ENCODE data around the gene COX4I1.
"Not testable (repeated sequence)": the region's sequence is repeated elsewhere in the genome, so short reads cannot be mapped to it uniquely, and the experiment has no call there.

The COX4I1 gene

DNA sequence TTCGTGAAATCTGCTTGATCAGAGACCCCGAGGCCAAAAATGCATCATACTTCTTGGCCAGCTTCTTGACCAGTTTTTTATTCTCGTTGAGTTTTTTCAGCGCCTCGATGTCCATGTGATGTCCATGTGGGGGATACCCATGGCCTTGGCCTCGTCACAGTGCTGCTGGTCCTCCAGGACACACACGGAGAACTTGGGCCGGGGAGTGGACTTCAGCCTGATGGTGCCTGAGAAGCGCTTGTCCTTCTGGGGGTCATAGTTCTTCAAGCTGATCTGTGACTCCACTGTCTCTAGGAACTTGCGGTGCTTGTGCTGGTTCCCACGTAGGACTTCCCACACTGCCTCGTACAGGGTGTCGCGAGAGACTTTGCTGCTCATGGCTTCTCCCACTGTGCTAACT is 16.7 kb downstream of the COX4I1 start:
- CTCF ChIA-PET = interaction anchor here (0.7 to 1.1 kb wide), 3 partner anchors 147 to 228 kb away, joined by 3 to 4 read pairs (median 3); no protein-coding TSS in a partner anchor
- H3K4me3 ChIP-seq (ENCODE audit: low read depth, low read length) = no peak overlapping the region
- H3K36me3 ChIP-seq (ENCODE audit: control insufficient read depth in 2 of 2, insufficient read depth in 1 of 2, low read length in 2 of 2) = no peaks in the 10 kb centered on the region
- H3K4me1 ChIP-seq (ENCODE audit: control insufficient read depth, insufficient read depth, low read length) = no peaks in the 10 kb centered on the region
- TF ChIP-seq ZNF16 (tag by site-specific recombination; IDR thresholded peaks at IDR 0.05; ENCODE audit: low read depth) (no peak), ZSCAN16 (tag by site-specific recombination; IDR thresholded peaks at IDR 0.05) (no peak)
- TF ChIP-seq, protein P1, sequence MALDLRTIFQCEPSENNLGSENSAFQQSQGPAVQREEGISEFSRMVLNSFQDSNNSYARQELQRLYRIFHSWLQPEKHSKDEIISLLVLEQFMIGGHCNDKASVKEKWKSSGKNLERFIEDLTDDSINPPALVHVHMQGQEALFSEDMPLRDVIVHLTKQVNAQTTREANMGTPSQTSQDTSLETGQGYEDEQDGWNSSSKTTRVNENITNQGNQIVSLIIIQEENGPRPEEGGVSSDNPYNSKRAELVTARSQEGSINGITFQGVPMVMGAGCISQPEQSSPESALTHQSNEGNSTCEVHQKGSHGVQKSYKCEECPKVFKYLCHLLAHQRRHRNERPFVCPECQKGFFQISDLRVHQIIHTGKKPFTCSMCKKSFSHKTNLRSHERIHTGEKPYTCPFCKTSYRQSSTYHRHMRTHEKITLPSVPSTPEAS (tag by site-specific recombination; IDR thresholded peaks at IDR 0.05) = no peak
- H3K27ac ChIP-seq (ENCODE audit: extremely low read depth, low read depth, low read length) = no peak overlapping the region
- POLR2A ChIA-PET = no interaction called here
- H3K9me3 ChIP-seq (ENCODE audit: control insufficient read depth, insufficient read depth, low read depth, low read length) = no peaks in the 10 kb centered on the region

DNA sequence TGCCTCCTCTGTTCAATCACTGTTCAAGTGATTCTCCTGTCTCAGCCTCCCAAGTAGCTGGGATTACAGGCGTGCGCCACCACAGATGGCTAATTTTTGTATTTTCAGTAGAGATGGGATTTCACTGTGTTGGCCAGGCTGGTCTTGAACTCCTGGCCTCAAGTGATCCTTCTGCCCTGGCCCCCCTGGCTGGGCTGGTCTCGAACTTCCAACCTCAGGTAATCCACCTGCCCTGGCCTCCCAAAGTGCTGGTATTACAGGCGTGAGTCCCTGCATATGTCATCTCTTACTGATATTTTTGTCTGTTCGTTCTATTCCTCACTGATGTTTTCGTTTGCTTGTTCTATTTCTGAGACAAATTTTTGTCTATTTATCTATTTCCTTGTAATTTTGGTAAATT is 17.7 kb downstream of the COX4I1 start:
- H3K4me1 ChIP-seq (ENCODE audit: control insufficient read depth, insufficient read depth, low read length); H3K36me3 ChIP-seq (ENCODE audit: control insufficient read depth in 2 of 2, insufficient read depth in 1 of 2, low read length in 2 of 2); H3K9me3 ChIP-seq (ENCODE audit: control insufficient read depth, insufficient read depth, low read depth, low read length); H3K4me3 ChIP-seq (ENCODE audit: low read depth, low read length); H3K27ac ChIP-seq (ENCODE audit: extremely low read depth, low read depth, low read length); POLR2A ChIA-PET: not testable (repeated sequence)
- CTCF ChIA-PET = interaction anchor here (0.6 to 6.2 kb wide), 2 partner anchors 72 to 175 kb away, joined by 3 to 292 read pairs; no protein-coding TSS in a partner anchor

DNA sequence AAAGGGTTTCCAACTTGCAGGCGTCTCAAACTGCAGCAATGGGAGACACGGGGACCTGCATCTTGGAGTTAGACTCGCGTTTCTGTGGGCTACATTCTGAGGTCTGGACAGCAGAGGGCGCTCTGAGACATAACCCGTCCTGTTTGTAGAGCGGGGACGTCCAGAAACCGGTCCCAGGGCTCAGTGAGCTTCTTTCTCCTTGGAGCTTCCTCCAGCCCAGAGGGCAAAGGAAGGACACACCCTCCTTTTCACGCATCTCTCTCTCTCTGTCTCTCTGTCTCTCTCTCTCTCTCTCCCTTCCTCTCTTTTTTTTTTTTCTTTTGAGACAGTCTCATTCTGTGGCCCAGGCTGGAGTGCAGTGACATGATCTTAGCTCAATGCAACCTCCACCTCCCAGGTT is 19.8 kb downstream of the COX4I1 start:
- no peaks in the 10 kb centered on the region for H3K4me1 ChIP-seq (ENCODE audit: control insufficient read depth, insufficient read depth, low read length)
- CTCF ChIA-PET = interaction anchor here (0.6 to 6.2 kb wide), 44 partner anchors 9 to 1243 kb away, joined by 3 to 292 read pairs (median 4); partner anchors contain the start of gene IRF8

More for the DNA sequence above, 19.8 kb downstream of the COX4I1 start:
- Histone ChIP-seq H3K4me3 (ENCODE audit: low read depth, low read length) (no peak overlapping the region), H3K27ac (ENCODE audit: extremely low read depth, low read depth, low read length) (no peak overlapping the region), H3K36me3 (ENCODE audit: control insufficient read depth in 2 of 2, insufficient read depth in 1 of 2, low read length in 2 of 2) (no peaks in the 10 kb centered on the region), H3K9me3 (ENCODE audit: control insufficient read depth, insufficient read depth, low read depth, low read length) (no peaks in the 10 kb centered on the region)
- TF ChIP-seq ZNF560 (tag by site-specific recombination; IDR thresholded peaks at IDR 0.05; ENCODE audit: borderline replicate concordance) (no peak), ZNF621 (tag by site-specific recombination; IDR thresholded peaks at IDR 0.05) (no peak), ZNF596 (tag by site-specific recombination; IDR thresholded peaks at IDR 0.05) (peak; percentile 64; the same call in 1 of the 2 replicates), ZNF654 (tag by site-specific recombination; IDR thresholded peaks at IDR 0.05; ENCODE audit: low read depth) (peak; percentile 68), ZNF660 (tag by site-specific recombination; IDR thresholded peaks at IDR 0.05) (0 out of 2 replicates have a peak, but pooled peaks have one; percentile 15), ZEB2 (tag by site-specific recombination; IDR thresholded peaks at IDR 0.05) (0 out of 2 replicates have a peak, but pooled peaks have one; percentile 37)
- TF ChIP-seq, protein P2, sequence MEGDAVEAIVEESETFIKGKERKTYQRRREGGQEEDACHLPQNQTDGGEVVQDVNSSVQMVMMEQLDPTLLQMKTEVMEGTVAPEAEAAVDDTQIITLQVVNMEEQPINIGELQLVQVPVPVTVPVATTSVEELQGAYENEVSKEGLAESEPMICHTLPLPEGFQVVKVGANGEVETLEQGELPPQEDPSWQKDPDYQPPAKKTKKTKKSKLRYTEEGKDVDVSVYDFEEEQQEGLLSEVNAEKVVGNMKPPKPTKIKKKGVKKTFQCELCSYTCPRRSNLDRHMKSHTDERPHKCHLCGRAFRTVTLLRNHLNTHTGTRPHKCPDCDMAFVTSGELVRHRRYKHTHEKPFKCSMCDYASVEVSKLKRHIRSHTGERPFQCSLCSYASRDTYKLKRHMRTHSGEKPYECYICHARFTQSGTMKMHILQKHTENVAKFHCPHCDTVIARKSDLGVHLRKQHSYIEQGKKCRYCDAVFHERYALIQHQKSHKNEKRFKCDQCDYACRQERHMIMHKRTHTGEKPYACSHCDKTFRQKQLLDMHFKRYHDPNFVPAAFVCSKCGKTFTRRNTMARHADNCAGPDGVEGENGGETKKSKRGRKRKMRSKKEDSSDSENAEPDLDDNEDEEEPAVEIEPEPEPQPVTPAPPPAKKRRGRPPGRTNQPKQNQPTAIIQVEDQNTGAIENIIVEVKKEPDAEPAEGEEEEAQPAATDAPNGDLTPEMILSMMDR (tag by site-specific recombination; IDR thresholded peaks at IDR 0.05) = peak; percentile 65
- TF ChIP-seq, protein P3, sequence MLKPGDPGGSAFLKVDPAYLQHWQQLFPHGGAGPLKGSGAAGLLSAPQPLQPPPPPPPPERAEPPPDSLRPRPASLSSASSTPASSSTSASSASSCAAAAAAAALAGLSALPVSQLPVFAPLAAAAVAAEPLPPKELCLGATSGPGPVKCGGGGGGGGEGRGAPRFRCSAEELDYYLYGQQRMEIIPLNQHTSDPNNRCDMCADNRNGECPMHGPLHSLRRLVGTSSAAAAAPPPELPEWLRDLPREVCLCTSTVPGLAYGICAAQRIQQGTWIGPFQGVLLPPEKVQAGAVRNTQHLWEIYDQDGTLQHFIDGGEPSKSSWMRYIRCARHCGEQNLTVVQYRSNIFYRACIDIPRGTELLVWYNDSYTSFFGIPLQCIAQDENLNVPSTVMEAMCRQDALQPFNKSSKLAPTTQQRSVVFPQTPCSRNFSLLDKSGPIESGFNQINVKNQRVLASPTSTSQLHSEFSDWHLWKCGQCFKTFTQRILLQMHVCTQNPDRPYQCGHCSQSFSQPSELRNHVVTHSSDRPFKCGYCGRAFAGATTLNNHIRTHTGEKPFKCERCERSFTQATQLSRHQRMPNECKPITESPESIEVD (tag by site-specific recombination; IDR thresholded peaks at IDR 0.05) = no peak
- TF ChIP-seq, protein P4, sequence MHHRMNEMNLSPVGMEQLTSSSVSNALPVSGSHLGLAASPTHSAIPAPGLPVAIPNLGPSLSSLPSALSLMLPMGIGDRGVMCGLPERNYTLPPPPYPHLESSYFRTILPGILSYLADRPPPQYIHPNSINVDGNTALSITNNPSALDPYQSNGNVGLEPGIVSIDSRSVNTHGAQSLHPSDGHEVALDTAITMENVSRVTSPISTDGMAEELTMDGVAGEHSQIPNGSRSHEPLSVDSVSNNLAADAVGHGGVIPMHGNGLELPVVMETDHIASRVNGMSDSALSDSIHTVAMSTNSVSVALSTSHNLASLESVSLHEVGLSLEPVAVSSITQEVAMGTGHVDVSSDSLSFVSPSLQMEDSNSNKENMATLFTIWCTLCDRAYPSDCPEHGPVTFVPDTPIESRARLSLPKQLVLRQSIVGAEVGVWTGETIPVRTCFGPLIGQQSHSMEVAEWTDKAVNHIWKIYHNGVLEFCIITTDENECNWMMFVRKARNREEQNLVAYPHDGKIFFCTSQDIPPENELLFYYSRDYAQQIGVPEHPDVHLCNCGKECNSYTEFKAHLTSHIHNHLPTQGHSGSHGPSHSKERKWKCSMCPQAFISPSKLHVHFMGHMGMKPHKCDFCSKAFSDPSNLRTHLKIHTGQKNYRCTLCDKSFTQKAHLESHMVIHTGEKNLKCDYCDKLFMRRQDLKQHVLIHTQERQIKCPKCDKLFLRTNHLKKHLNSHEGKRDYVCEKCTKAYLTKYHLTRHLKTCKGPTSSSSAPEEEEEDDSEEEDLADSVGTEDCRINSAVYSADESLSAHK (tag by site-specific recombination; IDR thresholded peaks at IDR 0.05) = peak; percentile 26; the same call in 1 of the 2 replicates
- POLR2A ChIA-PET = no interaction called here
